ENCODE results near the gene RABGAP1.

The RABGAP1 gene

DNA sequence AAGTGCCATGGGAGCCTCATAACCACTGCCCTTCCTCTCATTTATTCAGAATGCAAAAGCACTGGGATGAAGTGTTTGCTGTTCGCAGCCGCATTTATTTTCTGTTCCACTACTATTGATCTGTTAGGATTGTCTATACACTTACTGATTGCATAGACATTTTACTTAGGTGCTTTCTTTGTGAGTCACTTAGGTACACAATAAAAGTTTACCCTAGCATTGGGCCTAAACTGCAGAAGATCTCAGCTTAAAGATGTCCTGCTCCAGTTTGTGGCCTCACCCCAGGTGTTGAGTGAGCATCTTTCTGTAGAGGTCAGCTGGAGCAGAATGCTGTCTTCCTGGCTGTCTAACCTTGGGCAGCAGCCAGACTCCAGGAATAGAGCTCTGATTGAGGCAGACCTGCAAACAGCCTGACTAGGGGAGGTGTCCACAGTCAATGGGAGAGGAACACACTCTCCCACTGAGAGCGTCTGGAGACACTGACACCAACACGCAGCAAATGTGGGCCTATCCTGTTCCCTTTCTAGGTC lies 146.6 kb downstream of the RABGAP1 start:
- no peak for DNase-seq

DNA sequence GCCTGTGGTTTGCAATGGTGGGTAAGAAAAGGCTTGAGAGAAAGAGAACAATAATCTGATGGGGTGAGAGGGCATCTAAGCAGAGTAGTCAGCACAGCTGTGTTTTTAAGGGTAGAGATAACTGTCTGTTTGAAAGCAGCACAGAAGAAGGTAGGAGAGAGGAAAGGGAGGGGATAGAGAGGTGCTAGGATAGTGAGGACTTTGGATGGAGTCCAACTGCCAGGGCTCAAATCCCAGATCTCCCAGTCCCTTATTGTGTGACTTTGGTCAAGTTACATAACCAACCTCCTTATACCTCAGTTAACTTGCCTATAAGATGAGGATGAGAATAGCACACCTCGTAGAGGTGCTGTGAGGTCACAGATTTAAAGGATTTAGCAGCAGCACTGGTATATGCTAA lies 148.2 kb downstream of the RABGAP1 start:
- DNase-seq = no peak

DNA sequence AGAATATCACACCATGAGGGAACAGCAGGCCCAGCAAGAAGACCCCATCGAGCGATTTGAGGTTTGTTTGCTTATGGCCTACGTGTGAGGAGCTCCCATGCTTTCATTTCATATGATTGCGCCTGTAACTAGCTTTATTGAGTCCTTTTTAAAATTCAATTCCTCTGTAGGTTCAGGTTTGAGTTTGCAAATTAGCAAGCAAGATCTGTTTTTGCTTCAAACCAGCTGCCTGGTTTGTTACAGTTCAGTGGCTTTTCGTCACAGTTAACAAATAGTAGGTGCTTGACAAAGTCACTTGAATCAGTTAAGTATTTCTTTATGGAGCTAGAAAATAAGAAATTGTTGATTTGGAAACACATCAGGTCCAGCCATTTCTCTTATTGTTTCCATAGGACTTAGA lies 149.0 kb downstream of the RABGAP1 start:
- DNase-seq = no peak

DNA sequence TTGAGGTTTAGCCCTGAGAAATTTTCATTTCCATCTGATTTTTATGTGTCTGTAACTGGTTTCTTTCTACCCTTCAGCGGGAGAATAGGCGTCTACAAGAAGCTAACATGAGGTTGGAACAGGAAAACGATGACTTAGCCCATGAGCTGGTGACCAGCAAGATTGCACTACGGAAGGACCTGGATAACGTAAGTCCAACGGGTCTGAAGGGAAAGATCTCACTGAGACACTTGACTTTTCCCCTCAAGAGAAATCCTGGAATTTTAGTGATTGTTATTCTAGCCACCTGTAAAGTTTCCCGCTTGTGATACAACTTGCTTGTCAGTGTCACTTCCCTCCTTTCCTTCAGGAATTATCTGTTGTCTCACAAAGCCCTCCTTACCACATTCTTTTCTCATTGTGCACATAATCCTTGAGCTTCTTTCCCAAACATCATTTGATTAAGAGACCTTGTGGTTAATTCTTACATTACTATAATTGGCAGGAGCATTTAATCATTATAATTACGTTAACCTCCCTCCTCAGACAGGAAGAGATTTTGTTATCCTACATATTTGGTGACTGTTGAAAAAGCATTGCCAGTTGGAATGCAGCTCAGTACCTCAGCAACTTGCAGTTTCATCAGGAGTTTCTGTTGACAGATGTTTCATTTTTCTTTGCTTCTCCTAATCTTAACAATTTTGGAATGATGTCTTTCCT lies 149.5 kb downstream of the RABGAP1 start:
- DNase-seq = no peak

DNA sequence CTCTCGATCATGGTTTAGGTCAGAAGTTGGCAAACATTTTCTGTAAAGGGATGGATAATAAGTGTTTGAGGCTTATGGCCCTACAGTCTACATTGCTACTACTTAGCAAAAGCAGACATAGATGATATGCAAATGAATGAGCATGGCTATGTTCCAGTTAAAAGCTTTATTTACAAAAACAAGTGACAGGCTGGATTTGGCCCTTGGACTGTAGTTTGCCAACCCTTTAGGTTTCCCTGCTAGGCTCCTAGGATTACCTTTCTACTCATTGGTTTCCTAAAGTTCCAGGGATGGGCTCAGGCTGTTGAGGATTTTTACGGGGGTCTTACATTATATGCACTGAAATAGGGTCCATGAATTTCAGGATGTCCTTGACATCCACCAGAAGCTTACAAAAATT lies 150.1 kb downstream of the RABGAP1 start:
- DNase-seq = no peak

DNA sequence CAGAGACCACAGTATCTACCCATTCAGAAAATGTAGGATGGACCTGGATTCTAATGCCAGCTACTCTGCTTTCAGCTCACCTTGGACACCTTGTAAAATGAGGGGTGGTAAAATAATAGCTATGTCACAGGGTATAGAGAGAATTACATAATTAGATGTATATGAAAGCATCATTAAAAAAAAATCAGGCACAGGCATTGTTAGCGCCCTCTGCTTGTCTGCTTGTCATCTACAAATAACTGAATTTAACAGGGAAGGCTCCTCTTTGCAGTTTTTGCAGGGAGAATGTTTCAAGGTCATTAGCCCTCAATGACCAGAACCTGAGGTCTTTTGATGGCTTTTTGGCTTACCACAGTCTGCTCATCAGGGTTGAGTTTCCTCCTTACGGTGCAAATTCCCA lies 150.6 kb downstream of the RABGAP1 start:
- no peak for DNase-seq

DNA sequence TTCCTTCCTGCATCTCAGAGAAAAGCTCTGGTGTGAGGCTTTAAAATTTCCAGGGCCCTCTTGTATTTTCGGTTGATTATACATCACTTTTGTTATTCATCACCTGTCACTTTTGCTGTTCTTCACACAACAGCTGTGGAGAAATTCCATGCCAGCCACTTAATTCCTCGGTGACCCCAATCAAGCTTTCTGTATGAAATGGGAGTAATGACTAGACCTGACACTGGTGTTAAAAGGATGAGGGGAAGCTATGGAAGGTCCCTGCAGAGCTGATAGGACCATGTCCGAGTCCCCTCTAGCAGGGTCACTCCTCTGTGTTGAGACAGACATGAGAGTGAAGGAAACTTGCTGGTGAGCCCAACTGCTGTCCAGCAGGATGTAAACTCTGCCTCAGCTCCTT lies 152.3 kb downstream of the RABGAP1 start:
- no peak for DNase-seq

DNA sequence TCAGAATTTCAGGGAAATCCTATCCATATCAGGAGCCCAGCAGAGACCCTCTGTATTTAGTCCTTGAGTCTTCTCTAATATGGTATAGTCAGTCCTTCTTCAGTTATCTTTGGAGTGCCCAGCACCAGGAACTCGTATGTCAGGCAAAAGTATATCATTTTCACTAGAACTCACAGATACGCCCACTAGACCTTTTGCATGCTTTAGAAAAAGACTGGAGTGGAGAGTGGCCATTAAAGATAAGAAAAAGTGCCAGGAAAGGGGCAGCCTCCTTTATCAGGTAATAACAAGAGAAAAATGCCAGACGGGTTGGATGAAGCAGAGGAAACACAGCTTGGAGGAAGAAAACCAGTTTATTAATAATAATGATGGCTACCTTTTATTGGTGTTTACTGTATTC lies 156.2 kb downstream of the RABGAP1 start:
- DNase-seq = no peak

DNA sequence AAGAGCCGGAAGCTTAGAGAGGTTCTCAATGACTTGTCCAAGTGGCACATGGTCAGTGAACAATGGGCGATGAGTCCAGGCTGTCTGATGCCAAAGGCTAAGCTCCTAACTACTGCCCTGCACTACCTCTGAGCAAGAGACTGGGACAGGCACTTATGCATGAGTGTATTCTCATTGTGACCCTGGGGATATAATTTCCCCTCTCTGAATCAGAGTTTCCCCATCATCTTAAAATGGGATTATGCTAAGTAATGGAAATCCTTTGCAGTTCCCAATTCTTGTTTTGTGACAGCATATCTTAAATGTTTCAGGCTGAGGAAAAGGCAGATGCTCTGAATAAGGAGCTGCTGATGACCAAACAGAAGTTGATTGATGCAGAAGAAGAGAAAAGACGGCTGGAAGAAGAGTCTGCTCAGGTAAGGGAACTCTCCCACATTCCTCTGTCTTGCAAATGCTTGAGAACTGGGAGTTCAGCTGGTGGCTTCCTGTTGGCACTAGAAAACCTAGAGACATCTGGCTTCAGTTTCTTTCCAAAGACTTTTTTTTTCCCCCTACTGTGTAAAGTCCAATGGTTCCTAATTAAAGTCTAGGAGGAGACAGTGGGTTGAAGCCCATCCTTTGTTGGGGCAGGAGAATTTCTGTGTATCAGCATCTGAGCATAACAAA lies 156.7 kb downstream of the RABGAP1 start:
- no peak for DNase-seq

DNA sequence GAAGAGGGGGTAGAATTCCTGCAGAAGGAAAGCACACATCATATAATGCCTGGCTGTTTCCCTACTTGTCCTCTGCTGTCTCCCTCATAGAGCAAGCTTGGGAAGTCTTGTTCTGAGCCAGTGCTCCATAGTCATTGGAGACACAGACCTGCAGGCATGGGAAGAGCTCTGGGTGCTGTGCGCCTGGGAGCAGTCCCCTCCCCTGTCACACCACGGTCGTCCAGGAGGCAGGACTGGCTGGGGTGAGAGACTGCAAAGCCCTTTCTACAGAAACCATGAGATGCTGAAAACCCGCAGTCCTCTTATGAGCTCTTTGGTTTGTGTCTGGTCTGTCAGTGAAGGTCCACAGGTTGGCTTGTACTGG lies 157.3 kb downstream of the RABGAP1 start:
- no peak for DNase-seq

DNA sequence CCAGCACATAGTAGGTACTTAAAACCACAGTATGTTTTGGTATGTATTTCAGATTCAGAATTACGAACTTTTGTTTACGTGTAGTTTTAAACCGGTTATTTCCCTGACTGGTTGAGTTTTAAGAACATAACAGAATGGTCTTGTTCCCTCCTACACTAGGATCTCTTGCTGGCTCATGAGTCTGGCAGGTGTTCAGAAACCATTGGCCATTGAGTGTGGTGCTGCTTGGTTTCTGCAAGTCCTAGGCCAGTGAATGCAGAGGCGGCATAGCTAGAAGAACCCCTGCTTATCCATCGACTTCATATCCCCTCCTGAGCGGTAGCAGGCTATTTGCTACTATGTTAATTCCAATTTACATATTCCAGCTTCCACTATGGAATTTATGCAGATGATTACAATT lies 158.2 kb downstream of the RABGAP1 start:
- DNase-seq = no peak

GRCh38 chr9:123099548-123099947 lies 158.7 kb downstream of the RABGAP1 start:
- DNase-seq = no peak

- no peak for DNase-seq
Observed at GRCh38 chr9:123102375-123103113, 161.7 kb downstream of the RABGAP1 start.

- DNase-seq = no peak
Observed at GRCh38 chr9:123104807-123105206, 164.0 kb downstream of the RABGAP1 start.

DNA sequence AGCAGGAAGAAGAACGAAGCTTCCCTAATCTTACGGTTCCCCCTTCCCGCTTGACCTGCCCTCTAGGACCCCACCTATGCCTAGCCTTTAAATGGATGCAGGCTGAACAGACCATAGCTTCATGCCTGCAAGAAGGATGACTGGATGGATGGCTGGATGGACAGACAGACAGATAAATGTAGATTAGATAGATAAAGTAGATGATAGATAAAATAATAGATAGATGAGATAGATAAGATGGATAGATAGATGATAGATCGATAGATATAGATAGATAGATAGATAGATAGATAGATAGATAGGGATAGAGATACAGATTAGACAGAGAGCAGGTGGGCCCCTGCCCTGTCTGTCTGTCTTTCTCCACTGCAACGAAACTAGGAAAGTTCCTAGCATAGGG lies 164.7 kb downstream of the RABGAP1 start:
- no peak for DNase-seq

DNA sequence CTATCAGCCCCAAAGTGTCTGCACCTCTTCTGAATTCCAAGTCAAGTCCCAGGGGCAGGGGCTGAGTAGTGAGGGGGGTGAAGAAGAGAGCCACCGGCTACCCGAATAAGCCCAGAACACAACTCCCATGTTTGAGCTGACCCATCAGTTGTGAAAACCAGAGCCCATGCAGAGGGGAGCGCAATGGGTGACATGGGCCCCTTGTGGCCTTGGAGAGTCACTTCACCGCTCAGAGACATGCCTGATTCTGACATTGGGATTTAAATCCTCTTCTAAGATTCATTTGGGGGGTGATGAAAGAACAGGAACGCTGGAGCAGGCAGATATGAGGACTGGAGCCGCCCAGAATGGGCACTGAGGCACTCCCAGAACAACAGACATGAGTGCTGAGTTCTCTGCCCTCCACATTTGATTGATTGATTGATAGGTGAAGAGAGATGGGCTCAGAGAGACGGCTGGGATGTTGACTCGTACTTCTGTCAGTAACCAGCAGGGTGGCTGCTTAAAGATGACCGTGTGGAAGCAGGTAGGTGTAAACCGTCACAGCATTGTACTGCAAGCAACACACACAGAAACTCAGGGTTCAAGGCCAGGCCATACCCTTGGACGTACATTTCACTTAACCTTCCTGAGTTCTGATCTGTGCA lies 166.9 kb downstream of the RABGAP1 start:
- no peak for DNase-seq

GRCh38 chr9:123108976-123109375 lies 168.2 kb downstream of the RABGAP1 start:
- no peak for DNase-seq

DNA sequence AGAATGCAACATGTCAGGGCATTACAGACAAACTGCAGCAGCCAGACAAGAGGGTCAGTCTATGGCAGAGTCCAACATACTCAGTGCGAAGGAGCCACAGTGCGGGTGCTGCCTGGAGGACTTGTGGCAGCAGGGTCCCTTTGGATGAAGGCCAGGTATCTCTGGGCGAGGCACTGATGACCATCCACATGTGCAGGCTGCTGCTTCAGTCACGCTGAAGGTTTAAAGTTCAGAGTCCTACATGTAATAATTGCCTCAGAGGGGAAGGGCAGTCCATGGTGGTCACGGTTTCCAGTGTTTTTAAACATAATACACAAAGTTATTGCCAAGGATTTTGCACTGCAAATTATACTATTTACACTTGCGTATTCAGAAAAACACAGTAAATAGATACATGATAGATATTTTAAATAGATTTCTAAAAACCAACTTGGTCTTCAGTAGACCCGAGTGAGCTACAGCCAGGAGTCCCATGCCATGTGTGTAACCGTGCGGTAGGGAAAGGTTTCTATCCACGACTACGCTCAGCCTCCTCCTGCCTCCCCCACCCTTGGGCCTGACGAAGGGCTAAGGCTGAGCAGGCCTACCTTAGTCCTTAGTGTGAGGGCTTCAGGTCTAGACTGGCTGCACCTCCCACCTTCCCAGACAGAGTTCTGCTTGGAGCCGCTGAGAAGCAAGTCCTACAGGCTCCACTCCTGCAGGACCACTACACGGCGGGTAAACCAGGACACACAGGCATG lies 168.9 kb downstream of the RABGAP1 start:
- no peak for DNase-seq

DNA sequence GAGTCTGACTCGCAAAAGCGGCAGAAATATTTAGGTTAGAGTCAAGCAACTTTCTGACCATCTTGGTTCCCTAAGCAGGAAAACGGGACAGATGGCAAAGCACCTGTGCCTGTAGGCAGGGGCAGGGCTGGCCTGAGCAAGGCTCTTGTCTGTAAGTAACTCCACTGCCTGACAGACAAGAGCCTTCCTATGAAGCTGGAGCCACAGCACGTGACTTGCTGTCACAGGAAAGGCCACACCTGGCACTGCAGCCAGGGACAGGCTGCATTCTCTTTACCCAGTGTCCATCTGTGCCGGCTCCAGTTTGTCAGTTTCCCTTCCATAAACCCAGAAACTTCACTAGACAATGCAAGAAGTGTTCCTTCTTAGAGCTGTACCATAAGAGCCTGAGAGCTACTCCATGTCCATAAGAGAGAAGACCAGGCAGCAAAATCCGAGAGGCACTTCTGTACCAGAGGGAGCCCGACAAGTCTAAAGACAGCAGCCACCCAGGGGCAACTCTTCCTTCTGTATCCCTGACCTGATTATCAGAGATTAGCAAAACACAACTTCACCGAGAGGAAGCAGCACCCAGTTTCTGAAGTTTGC lies 170.7 kb downstream of the RABGAP1 start:
- no peak for DNase-seq

DNA sequence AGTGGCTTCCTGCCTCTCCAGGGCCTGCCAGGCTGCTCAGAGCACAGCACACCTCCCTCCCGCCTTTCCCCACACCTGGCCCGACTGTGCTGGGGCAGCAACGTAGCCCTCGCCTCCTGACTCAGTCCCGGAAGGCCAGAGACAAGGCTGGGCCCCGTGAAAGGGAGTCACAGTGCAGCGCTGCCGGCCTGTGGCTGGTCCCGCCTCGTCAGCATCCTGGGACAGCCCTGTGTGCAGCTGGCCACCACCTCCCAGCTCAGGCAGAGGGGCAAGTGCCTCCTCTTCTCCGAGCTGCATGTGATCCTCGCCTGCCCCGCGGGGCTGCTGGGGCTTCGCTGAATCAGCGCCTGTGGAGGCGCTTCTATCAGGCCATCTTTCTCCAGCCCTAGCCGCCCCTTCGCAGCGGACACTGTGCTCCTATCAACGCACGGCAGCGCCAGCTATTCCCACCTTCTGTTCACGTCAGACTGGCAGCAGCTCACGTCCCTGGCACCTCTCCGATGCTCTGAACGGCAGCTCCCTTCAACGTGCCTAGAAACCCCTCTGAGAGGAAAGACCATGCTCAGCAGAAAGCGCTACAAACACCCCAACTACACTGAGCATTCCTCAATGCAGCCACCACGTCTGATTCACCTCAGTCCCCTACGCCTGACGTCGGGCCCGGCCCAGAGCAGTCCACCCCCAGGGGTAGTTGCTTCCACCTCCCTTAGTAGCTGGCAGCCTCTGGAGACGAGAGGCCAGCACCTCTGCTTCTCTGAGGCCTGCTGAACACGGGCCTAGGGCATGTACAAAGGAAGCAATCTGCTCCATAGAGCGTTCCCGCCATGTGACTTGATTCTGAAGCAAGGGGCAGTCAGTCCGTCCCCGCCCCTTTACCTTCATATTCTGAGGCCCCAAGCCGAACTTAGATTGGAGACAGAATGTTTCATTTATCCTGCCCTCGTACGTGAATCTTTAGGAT lies 171.5 kb downstream of the RABGAP1 start:
- DNase-seq = no peak

DNA sequence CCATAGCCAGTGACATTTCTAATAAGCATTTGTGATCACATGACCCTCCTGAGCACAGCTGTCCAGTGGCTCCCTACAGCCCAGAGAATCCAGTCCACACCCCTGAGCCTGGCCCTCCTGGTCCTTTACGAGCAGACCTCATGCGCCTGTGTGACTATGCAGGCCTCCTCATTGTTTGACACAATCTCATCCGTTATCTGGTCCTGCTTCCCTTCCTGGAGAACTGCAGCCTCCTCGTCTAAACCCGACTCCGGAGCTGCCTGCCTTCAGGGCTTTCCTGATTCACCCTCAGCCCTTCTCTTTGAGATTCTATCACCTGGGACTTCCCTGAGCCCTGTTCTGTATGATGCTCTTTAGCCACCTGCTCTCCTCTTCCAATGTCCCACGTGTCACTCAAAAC lies 172.4 kb downstream of the RABGAP1 start:
- no peak for DNase-seq

Data from stimulated activated CD4-positive, alpha-beta T cell treated with anti-CD3 and anti-CD28 coated beads, Interleukin-4, amount 100 ng/mL, for 4 hours (primary cell).